ENCODE data around the gene ZMYM4.

DNA sequence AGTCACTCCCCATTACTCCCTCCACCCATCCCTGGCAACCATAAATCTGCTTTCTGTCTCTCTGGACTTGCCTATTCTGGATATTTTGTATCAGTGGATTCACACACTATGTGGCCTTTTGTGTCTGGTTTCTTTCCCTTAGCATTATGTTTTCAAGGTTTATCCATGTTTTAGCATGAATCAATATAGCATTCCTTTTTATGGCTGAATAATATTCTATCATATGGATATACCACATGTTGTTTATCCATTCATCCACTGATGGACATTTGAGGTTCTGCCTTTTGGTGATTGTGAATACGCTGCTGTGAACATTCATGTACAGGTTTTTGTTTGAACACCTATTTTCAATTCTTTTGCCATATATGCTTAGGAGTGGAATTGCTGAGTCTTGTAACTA lies 140.4 kb downstream of the ZMYM4 start:
- TF ChIP-seq POLR2AphosphoS5 (IDR thresholded peaks at IDR 0.05; ENCODE audit: low read depth) (no peak), GABPA (IDR thresholded peaks at IDR 0.05; ENCODE audit: low read depth) (no peak)
- TF ChIP-seq, protein P1, sequence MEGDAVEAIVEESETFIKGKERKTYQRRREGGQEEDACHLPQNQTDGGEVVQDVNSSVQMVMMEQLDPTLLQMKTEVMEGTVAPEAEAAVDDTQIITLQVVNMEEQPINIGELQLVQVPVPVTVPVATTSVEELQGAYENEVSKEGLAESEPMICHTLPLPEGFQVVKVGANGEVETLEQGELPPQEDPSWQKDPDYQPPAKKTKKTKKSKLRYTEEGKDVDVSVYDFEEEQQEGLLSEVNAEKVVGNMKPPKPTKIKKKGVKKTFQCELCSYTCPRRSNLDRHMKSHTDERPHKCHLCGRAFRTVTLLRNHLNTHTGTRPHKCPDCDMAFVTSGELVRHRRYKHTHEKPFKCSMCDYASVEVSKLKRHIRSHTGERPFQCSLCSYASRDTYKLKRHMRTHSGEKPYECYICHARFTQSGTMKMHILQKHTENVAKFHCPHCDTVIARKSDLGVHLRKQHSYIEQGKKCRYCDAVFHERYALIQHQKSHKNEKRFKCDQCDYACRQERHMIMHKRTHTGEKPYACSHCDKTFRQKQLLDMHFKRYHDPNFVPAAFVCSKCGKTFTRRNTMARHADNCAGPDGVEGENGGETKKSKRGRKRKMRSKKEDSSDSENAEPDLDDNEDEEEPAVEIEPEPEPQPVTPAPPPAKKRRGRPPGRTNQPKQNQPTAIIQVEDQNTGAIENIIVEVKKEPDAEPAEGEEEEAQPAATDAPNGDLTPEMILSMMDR (IDR thresholded peaks at IDR 0.05; ENCODE audit: insufficient read depth, low read length): no peak
